GM12874 (cell line): ENCODE results near the gene ADGRA3.

Experiments
- TF ChIP-seq, protein P1 (sequence below): IDR thresholded peaks from 2 replicates; pipeline ENCODE4 v1.5.1; 2011; ENCODE audit warnings: low read depth, mild to moderate bottlenecking, control low read depth, low read length, moderate library complexity; ENCODE audit not compliant: insufficient read depth

The ADGRA3 gene

DNA sequence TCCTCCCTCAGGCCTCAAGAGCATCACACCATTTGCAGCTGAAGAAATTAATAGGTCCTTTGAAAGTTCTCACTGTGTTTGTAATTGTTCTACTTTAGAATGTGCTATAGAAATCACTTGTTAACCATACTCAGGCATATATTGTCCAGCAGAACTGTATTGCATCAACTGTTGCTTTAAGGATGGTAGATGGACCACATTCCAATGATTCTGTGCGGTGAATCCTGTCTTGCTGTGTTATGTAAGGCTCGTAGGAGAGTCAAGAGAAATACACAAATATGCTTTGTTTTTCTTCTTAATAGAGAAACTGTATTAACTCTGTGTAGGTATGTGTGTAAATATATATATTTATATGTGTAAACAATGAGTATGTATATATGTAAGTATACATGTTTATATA, 6.3 kb upstream of the ADGRA3 start:
- TF ChIP-seq, protein P1, sequence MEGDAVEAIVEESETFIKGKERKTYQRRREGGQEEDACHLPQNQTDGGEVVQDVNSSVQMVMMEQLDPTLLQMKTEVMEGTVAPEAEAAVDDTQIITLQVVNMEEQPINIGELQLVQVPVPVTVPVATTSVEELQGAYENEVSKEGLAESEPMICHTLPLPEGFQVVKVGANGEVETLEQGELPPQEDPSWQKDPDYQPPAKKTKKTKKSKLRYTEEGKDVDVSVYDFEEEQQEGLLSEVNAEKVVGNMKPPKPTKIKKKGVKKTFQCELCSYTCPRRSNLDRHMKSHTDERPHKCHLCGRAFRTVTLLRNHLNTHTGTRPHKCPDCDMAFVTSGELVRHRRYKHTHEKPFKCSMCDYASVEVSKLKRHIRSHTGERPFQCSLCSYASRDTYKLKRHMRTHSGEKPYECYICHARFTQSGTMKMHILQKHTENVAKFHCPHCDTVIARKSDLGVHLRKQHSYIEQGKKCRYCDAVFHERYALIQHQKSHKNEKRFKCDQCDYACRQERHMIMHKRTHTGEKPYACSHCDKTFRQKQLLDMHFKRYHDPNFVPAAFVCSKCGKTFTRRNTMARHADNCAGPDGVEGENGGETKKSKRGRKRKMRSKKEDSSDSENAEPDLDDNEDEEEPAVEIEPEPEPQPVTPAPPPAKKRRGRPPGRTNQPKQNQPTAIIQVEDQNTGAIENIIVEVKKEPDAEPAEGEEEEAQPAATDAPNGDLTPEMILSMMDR: no peak

DNA sequence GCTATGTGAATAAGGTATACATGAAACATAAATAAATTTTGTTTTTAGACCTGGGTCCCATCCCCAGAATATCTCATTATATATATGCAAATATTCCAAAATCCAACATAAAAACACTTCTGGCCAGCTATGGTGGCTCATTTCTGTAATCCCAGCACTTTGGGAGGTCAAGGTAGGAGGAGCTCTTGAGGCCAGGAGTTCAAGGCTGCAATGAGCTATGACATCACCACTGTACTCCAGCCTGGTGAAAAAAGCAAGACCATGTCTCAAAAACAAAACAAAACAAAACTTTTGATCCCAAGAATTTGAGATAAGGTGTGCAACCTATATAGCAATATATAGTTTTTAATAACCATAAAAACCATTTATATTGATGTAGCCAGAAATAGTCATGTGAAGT, 5.4 kb upstream of the ADGRA3 start:
- TF ChIP-seq, protein P1: no peak

DNA sequence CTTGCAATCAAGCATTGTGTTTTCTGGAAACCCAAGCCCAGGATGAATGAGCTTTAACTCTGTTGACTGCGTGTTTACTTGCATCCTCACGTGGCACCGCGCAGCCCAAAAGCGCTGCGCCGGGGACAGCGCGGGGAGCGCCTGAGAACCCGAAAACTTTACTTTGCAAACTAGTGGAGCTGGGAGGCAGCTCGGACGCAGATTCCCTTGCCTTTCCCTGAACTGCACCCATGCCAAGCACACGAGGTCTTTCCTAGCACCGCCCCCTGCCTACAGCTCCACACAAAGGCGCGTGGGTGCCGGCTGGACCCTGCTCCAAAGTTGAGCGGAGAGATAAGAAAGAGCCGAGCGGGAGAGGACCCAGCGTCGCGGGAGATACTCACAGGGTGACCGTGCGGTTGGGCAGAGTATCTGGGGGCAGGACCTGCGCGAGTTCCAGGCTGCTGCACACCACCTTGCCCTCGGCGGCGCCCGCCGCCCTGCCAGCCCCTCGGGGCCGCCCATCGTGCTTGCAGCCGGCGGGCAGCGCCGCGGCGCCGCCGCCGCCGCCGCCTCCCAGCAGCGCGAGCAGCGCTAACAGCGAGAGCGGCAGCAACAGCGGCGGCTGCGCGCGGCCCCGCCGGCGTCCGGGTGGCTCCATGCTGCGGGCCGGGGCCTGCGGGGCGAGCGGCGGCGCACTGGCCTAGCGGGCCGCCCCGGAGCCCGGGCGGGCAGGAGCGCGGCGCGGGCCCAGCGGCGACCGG, 550 bp downstream of the ADGRA3 start:
- TF ChIP-seq, protein P1: no peak

DNA sequence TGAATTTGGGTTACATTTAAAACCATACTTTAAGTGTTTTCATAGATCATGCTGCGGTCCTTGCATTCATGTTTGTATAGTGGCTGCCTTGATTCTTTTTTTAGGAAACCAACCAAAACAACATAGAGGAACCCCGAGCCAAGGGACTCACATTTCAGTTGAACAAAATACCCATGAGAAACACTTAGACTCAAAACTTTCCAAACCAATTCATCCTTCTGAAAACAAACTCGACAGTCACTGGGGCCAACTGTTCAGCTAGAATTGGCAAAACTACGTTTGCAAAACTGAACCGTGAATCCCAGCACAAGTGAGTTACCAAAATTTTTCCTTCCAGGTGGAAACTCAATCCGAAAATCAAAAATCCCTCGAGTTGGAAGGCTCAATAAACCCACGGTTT, 1.4 kb downstream of the ADGRA3 start:
- TF ChIP-seq, protein P1: no peak

DNA sequence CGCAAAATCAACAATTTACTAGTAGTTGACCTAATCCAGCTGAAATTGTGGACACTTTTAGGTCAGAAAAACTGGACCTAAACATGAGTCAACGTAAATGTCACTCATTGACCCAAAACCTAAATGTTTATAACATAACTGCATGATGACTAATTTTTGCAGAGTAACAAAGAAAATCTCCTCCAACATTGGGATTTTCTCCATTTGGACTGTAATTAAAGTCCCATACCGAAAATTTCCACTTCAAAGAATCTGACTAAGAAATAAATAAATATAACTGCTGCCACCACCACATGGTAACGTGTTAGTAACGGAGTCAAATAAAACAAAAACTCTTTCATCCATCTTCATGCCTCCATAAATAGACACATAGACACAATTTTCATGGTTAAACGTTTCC, 1.9 kb downstream of the ADGRA3 start:
- TF ChIP-seq, protein P1: no peak

DNA sequence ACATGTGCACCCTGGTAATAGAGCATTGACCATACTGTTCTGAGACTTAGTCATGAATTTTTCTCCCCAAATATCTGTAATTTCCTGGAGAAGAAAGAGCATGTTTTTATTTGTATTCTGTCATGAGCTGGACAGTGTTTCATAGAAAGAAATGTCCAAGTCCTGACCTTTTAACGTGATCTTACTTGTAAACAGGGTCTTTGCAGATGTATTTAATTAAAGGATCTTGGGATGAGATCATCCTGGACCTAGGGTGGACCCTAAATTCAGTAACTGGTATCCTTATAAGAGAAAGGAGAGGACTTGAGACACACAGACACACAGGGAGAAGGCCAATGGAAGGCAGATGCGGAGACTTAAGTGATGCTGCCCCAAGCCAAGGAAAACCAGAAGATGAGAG, 3.6 kb downstream of the ADGRA3 start:
- TF ChIP-seq, protein P1: no peak

DNA sequence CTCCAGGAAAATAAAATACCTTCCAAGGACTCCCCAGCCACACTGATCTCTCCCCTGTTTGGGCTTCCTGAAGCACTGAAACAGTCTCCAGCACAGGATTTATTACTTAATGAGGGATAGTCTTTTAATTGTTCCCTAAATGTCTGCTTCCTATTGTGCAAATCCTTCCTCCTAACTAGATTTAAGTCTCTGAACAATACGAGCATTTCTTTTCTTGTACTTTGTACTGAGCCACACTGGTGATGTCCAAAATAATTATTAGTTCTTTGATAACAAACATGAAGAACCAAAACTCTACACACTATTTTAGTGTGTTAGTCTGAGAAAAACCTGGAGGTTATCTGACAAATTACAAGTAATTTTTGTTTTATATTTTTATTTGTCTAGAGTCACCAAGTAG, 5.1 kb downstream of the ADGRA3 start:
- TF ChIP-seq, protein P1: no peak
